ENCODE data around the gene ADAMTS18.

Gene ADAMTS18, protein sequence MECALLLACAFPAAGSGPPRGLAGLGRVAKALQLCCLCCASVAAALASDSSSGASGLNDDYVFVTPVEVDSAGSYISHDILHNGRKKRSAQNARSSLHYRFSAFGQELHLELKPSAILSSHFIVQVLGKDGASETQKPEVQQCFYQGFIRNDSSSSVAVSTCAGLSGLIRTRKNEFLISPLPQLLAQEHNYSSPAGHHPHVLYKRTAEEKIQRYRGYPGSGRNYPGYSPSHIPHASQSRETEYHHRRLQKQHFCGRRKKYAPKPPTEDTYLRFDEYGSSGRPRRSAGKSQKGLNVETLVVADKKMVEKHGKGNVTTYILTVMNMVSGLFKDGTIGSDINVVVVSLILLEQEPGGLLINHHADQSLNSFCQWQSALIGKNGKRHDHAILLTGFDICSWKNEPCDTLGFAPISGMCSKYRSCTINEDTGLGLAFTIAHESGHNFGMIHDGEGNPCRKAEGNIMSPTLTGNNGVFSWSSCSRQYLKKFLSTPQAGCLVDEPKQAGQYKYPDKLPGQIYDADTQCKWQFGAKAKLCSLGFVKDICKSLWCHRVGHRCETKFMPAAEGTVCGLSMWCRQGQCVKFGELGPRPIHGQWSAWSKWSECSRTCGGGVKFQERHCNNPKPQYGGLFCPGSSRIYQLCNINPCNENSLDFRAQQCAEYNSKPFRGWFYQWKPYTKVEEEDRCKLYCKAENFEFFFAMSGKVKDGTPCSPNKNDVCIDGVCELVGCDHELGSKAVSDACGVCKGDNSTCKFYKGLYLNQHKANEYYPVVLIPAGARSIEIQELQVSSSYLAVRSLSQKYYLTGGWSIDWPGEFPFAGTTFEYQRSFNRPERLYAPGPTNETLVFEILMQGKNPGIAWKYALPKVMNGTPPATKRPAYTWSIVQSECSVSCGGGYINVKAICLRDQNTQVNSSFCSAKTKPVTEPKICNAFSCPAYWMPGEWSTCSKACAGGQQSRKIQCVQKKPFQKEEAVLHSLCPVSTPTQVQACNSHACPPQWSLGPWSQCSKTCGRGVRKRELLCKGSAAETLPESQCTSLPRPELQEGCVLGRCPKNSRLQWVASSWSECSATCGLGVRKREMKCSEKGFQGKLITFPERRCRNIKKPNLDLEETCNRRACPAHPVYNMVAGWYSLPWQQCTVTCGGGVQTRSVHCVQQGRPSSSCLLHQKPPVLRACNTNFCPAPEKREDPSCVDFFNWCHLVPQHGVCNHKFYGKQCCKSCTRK (N-terminal part only)

DNA sequence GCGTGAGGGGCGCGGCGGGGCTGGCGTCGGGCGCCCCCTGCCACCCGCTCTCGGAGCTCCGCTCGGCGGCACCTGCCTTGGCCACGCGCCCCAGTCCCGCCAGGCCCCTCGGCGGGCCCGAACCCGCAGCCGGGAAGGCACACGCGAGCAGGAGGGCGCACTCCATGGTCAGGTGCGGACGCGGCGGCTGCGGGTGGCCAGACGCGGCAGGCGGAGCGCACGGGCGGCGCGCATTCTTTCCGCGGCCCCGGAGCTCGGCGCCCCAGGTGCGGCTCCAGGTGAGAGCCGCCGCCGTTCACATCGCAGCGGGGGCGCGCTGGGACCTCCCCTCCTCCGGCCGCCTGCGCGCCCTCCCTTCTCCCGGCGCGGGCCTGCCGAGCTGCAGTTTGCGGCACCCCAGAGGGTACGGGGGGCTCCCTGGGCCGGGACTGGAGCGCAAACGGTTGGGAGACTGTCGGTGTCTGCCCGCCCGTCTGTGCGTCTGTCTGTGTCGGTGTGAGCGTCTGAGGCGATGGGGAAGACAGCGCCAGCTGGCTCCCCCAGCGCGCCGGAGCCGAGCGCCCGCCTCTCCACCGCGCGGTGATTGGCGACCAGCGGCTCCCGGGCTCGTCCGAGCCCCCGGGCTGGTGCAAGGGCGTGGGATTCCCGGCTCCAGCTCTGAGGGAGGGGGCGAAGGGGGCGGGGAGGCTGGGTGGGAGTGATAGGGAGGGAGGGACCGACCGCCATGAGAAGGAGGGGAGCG, at the start of gene ADAMTS18:
ADAMTS18 (minus strand) TSS at position 505 of the 742 bp plus-strand sequence; CDS start at position 166, 339 bp downstream.
- H3K4me3 ChIP-seq (replicated peaks in 1 of 2; ENCODE audit: low read depth in 2 of 2, low read length in 2 of 2): peak within 1 kb of the TSS in 1 of 2 donors; percentile 33
- TF ChIP-seq, protein P1, sequence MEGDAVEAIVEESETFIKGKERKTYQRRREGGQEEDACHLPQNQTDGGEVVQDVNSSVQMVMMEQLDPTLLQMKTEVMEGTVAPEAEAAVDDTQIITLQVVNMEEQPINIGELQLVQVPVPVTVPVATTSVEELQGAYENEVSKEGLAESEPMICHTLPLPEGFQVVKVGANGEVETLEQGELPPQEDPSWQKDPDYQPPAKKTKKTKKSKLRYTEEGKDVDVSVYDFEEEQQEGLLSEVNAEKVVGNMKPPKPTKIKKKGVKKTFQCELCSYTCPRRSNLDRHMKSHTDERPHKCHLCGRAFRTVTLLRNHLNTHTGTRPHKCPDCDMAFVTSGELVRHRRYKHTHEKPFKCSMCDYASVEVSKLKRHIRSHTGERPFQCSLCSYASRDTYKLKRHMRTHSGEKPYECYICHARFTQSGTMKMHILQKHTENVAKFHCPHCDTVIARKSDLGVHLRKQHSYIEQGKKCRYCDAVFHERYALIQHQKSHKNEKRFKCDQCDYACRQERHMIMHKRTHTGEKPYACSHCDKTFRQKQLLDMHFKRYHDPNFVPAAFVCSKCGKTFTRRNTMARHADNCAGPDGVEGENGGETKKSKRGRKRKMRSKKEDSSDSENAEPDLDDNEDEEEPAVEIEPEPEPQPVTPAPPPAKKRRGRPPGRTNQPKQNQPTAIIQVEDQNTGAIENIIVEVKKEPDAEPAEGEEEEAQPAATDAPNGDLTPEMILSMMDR (IDR thresholded peaks at IDR 0.05; ENCODE audit: low read depth, low read length): no peak

DNA sequence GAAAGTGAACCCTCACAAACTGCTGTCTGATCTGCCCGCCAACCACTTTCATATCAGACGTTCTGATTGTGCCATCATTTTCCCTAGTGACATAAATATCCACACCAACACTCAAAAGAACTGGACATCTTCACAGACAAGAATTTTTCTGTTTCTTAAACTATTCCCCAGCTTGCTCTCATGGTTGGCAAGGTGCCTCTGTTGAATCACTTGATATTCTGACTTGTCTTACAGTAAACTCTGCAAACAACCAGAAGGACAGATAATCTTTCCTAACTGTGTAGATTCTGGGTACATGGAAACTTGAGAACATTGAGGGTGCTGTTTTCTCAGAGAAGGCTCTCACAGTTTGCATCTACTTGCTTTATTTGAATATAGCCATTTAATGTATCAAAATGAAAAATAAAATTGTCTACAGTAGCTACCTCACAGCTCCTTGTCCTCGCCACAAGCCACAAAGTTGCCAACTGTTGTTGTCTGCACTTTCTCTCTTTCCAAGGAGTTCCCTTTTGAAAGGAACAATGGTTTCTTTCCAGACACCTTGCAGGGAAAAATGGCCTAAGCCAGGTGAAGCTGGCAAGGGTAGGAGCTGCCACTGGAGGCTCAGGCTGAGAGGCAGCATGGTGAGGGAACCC, 46.0 kb upstream of the ADAMTS18 start:
- no peak overlapping the region for H3K4me3 ChIP-seq (replicated peaks in 1 of 2; ENCODE audit: low read depth in 2 of 2, low read length in 2 of 2)
- TF ChIP-seq, protein P1 (IDR thresholded peaks at IDR 0.05; ENCODE audit: low read depth, low read length): no peak

More for the DNA sequence above, at the start of gene ADAMTS18:
- DNase-seq (ENCODE audit: low read depth in 2 of 2): no peak

DNA sequence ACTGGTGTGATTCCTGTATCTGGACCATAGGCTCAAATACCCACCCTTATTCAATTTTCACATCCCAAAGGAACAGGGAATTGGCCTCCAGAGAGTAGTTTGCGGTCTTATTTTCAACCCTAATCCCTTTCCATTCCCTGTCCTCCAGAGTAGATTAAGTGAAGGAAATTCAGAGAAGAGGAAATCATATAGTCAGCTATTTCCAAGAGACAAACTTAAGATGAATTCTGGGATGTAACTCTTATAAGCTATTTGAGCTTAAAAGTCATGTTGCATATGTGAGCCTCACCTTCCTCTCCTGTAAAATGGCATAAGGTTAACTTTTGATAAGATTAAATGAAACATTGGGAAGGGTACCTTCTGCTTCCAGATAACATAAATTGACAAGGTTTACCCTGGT, 37.4 kb upstream of the ADAMTS18 start:
- DNase-seq (ENCODE audit: low read depth in 2 of 2): no peak
- H3K4me3 ChIP-seq (replicated peaks in 1 of 2; ENCODE audit: low read depth in 2 of 2, low read length in 2 of 2): no peak overlapping the region
- TF ChIP-seq, protein P1 (IDR thresholded peaks at IDR 0.05; ENCODE audit: low read depth, low read length): no peak

More for the DNA sequence above, 46.0 kb upstream of the ADAMTS18 start:
- DNase-seq (ENCODE audit: low read depth in 2 of 2): no peak

DNA sequence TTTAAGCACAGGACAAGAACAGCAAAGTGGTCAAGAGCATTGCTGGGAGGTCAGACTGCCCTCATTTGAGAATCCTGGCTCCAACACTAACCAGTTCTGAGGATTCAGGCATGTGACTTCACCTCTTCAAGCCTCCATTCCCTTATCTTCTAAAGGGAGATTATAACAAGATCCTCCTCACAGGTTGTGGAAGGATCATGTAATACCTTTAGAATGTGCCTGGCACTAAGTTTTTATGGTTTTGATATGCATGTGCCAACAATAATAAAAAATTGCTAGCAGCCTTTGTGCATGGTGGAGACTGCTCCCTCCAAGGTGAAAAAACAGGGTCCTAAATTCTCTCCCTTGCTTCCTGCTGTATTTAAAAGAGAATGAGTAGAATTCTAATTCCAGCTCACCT, 36.0 kb upstream of the ADAMTS18 start:
- TF ChIP-seq, protein P1 (IDR thresholded peaks at IDR 0.05; ENCODE audit: low read depth, low read length): no peak
- H3K4me3 ChIP-seq (replicated peaks in 1 of 2; ENCODE audit: low read depth in 2 of 2, low read length in 2 of 2): no peak overlapping the region
- DNase-seq (ENCODE audit: low read depth in 2 of 2): no peak

DNA sequence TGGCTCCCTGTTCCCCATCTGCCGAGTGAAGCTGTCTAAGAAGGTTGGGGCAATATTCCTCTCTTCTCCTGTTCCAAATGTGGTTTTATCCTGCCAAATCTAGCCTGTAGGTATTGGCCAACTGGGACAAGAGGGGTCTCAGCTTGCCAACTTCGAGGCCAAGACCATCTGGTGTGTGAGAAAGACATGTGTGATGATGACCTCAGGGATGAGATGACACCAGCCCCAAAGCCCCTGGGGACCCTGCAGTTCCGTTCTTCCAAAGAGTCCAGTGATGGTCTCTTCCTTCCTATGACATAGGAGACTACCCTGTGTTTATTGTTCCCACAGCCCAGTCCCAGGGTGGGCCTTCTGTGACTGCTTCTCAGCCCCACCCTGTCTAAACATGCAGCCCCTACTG, 34.8 kb upstream of the ADAMTS18 start:
- TF ChIP-seq, protein P1 (IDR thresholded peaks at IDR 0.05; ENCODE audit: low read depth, low read length): no peak
- no peak overlapping the region for H3K4me3 ChIP-seq (replicated peaks in 1 of 2; ENCODE audit: low read depth in 2 of 2, low read length in 2 of 2)
- no peak for DNase-seq (ENCODE audit: low read depth in 2 of 2)

All from cardiac fibroblast (primary cell).